Endodermal cell (in vitro differentiated cells): ENCODE results near the gene TNNI3K. TPM values are rescaled to one million over a fixed set of nuclear protein-coding genes. Genes with fewer than 3 reads are reported as not detected.
A peak's percentile ranks its signal among the peaks of the same experiment; 100 is the strongest.

Source experiments
- DNase-seq: peaks from one replicate; pipeline ENCODE4 v3.0.0-alpha.2; 2017
- H3K27ac ChIP-seq: 2 replicates; pipeline ENCODE4 v1.5.1; 2013; ENCODE audit warnings: mild to moderate bottlenecking, low read depth, low read length, moderate library complexity
- H3K27me3 ChIP-seq: 2 replicates; pipeline ENCODE4 v1.6.1; 2013; ENCODE audit warnings: mild to moderate bottlenecking, low read length, moderate library complexity; ENCODE audit not compliant: insufficient read depth, control insufficient read depth, poor library complexity, severe bottlenecking
- H3K36me3 ChIP-seq: 2 replicates; pipeline ENCODE4 v1.7.0; 2013; ENCODE audit warnings: mild to moderate bottlenecking, low read length, moderate library complexity; ENCODE audit not compliant: control insufficient read depth, insufficient read depth
- H3K4me1 ChIP-seq: one replicate; pipeline ENCODE4 v1.7.0; 2013; ENCODE audit warnings: low read length; ENCODE audit not compliant: control insufficient read depth, insufficient read depth
- H3K4me3 ChIP-seq: 2 replicates; pipeline ENCODE4 v1.5.1; 2013; ENCODE audit warnings: mild to moderate bottlenecking, low read length, moderate library complexity
- H3K9ac ChIP-seq: 2 replicates; pipeline ENCODE4 v1.6.1; 2013; ENCODE audit warnings: mild to moderate bottlenecking, low read length, moderate library complexity; ENCODE audit not compliant: poor library complexity, severe bottlenecking; ENCODE audit errors: extremely low read depth
- H3K9me3 ChIP-seq: 2 replicates; pipeline ENCODE4 v1.6.1; 2013; ENCODE audit warnings: mild to moderate bottlenecking, low read length, moderate library complexity; ENCODE audit not compliant: control insufficient read depth
- H3K27ac Mint-ChIP-seq: 2 replicates; pipeline ENCODE4 v1.8.0; 2020; ENCODE audit warnings: mixed read lengths
- H3K27me3 Mint-ChIP-seq: 2 replicates; pipeline ENCODE4 v1.8.0; 2021; ENCODE audit warnings: mild to moderate bottlenecking, mixed read lengths; ENCODE audit not compliant: insufficient read depth
- H3K36me3 Mint-ChIP-seq: 2 replicates; pipeline ENCODE4 v1.8.0; 2020; ENCODE audit warnings: low read depth, mixed read lengths
- H3K4me1 Mint-ChIP-seq: 2 replicates; pipeline ENCODE4 v1.8.0; 2020; ENCODE audit warnings: mixed read lengths
- H3K4me3 Mint-ChIP-seq: 2 replicates; pipeline ENCODE4 v1.8.0; 2020; ENCODE audit warnings: mild to moderate bottlenecking, moderate library complexity, mixed read lengths
- H3K9me3 Mint-ChIP-seq: 2 replicates; pipeline ENCODE4 v1.8.0; 2020; ENCODE audit warnings: mild to moderate bottlenecking, mixed read lengths
- WGBS, 2 experiments: methylation state at CpG; one replicate each; pipeline versions ENCODE4 v1.1.5 to v1.1.7; 2013; ENCODE audit warnings: missing lambda C conversion rate in 2 of 2, mixed read lengths in 1 of 2; ENCODE audit not compliant: insufficient coverage in 1 of 2, insufficient read length in 1 of 2; 5-methylcytosine and 5-hydroxymethylcytosine counted together
- total RNA-seq, 2 donors: library from RNA; stranded (reverse); fragmentation: NEBNext Ultra II Directional in 1 of 2; extraction: Animal tissue kit (Norgen Biotek cat#: 25700) in 1 of 2; gene quantifications; 2 replicates in 1 of 2; 3 replicates in 1 of 2; pipeline ENCODE4 v1.2.1, GENCODE V29; 2021
- TF ChIP-seq, protein P1 (sequence below): fragments of 200-600 bp; sonication (generic); conservative IDR thresholded peaks from 2 replicates; pipeline ENCODE4 v1.5.0; 2021; ENCODE audit warnings: antibody characterized with exemption, mild to moderate bottlenecking

TNNI3K gene
- total RNA-seq, 2 donors from 2014 or later: 1.1 TPM; not detected in 1

DNA sequence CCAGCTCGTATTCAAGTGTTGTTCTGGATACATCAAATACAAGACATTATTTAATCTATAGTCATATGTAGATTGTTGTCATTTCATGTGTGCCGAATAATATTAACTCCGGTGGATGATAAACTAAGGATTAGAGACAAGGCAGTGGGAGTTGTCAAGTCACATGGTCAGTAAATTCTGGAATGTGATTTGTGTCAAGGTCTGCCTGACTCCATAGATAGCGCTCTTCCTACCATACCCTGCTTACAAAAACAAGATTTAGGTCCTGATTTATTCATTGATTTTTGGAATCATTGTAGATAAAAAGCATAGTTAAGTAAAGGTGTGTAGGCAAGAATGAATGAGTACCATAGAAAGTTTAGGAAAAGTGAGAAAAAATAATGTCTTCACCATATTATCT is 2.6 kb downstream of the TNNI3K start:
- H3K27ac Mint-ChIP-seq: no peak overlapping the region
- 86% methylated on average over 3 of the region's 4 CpGs; no CpG with 5 or more reads in 1 of the 2 experiments for WGBS, 2 experiments
- Histone ChIP-seq H3K27me3 (no peaks in the 10 kb centered on the region), H3K4me3 (no peak overlapping the region), H3K36me3 (no peaks in the 10 kb centered on the region), H3K9ac (no peak overlapping the region), H3K4me1 (no peaks in the 10 kb centered on the region), H3K9me3 (no peaks in the 10 kb centered on the region), H3K27ac (no peak overlapping the region)
- no peaks in the 10 kb centered on the region for H3K9me3 Mint-ChIP-seq
- TF ChIP-seq, protein P1, sequence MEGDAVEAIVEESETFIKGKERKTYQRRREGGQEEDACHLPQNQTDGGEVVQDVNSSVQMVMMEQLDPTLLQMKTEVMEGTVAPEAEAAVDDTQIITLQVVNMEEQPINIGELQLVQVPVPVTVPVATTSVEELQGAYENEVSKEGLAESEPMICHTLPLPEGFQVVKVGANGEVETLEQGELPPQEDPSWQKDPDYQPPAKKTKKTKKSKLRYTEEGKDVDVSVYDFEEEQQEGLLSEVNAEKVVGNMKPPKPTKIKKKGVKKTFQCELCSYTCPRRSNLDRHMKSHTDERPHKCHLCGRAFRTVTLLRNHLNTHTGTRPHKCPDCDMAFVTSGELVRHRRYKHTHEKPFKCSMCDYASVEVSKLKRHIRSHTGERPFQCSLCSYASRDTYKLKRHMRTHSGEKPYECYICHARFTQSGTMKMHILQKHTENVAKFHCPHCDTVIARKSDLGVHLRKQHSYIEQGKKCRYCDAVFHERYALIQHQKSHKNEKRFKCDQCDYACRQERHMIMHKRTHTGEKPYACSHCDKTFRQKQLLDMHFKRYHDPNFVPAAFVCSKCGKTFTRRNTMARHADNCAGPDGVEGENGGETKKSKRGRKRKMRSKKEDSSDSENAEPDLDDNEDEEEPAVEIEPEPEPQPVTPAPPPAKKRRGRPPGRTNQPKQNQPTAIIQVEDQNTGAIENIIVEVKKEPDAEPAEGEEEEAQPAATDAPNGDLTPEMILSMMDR: no peak
- peaks cover 5% of the 10 kb centered on the region for H3K27me3 Mint-ChIP-seq
- DNase-seq: no peak
- H3K4me3 Mint-ChIP-seq: no peak overlapping the region
- H3K4me1 Mint-ChIP-seq: peaks cover 6% of the 10 kb centered on the region
- no peaks in the 10 kb centered on the region for H3K36me3 Mint-ChIP-seq

DNA sequence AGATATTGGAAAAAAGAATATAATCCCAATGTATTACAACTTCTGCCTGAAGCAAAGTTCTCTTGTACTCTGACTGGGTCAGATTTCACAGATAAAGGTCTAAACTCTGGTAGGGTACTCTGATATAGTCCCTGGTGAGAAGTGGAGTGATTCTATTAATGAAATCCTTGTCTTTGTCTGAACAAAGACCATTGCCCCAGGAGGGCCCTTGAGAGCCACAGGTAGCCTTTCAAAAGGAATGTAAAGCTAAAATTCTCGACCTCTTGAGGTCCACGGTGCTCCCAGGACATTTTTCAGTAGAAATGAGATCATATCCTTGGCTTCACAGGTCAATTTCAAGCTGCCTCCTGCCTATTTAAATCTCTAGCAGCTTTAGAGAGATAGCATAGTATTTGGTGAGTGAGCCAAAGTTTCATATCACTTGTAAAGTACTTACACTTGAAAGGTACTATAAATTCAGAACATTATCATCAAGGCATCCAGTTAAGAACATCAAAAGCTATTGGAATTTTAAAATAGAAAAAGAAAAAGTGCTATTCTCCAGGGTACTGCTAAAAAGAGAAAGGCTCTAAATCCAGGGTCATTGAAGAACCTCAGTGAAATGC is 10.1 kb downstream of the TNNI3K start:
- H3K27ac ChIP-seq: peak overlapping the region; percentile 77
- no peaks in the 10 kb centered on the region for H3K36me3 Mint-ChIP-seq
- peak; percentile 90 for DNase-seq
- H3K27ac Mint-ChIP-seq: peak overlapping the region; percentile 86
- 0% methylated on average over 2 of the region's 2 CpGs; no CpG with 5 or more reads in 1 of the 2 experiments for WGBS, 2 experiments
- H3K4me1 ChIP-seq: peaks cover 9% of the 10 kb centered on the region
- H3K36me3 ChIP-seq: no peaks in the 10 kb centered on the region
- peak overlapping the region; percentile 43 for H3K4me3 ChIP-seq
- H3K4me1 Mint-ChIP-seq: peaks cover 26% of the 10 kb centered on the region
- H3K27me3 Mint-ChIP-seq: peaks cover 22% of the 10 kb centered on the region
- H3K9me3 Mint-ChIP-seq: peaks cover 25% of the 10 kb centered on the region
- peak overlapping the region; percentile 9 for H3K4me3 Mint-ChIP-seq
- H3K9ac ChIP-seq: no peak overlapping the region
- peaks cover 22% of the 10 kb centered on the region for H3K9me3 ChIP-seq
- H3K27me3 ChIP-seq: no peaks in the 10 kb centered on the region
- TF ChIP-seq, protein P1: no peak

DNA sequence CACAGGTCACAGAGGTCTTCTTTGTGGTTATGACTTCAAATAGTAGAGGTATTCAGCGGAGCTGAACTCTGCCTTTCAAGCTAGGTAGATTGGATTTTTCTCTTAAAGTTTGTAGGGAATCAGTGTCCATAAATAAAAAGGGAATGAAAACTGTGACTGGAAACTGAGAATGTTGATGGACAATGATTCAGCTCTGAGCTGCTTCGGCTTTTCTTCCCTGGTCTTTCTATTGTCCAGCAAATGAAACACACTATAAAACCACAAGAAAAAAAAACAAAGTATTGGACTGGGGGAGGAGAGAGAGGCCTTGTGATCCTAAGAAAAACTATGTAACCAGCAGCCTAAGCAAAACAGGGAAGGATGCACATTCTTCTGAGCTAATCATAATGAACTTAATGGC is 11.1 kb downstream of the TNNI3K start:
- Histone ChIP-seq H3K4me3 (no peak overlapping the region), H3K27ac (peak overlapping the region; percentile 77), H3K9me3 (peaks cover 22% of the 10 kb centered on the region), H3K27me3 (no peaks in the 10 kb centered on the region), H3K9ac (no peak overlapping the region), H3K4me1 (peaks cover 9% of the 10 kb centered on the region), H3K36me3 (no peaks in the 10 kb centered on the region)
- Mint-ChIP-seq H3K27ac (no peak overlapping the region), H3K27me3 (peaks cover 22% of the 10 kb centered on the region), H3K4me3 (no peak overlapping the region), H3K36me3 (no peaks in the 10 kb centered on the region), H3K9me3 (peaks cover 25% of the 10 kb centered on the region), H3K4me1 (peaks cover 26% of the 10 kb centered on the region)
- DNase-seq: no peak
- 96 to 100% methylated on average over 1 of the region's 2 CpGs for WGBS, 2 experiments
- TF ChIP-seq, protein P1: no peak
